HS-5 (cell line): ENCODE measurements around the gene PTPN20.

Source experiments
- DNase-seq: peaks from one replicate; pipeline ENCODE4 v3.0.0-alpha.2; 2012; ENCODE audit warnings: low read depth

PTPN20 gene

GRCh38 chr10:47049056-47049851, 138.0 kb downstream of the PTPN20 start:
- no peak for DNase-seq

GRCh38 chr10:47049906-47050305, 138.7 kb downstream of the PTPN20 start:
- no peak for DNase-seq

- no peak for DNase-seq
Observed at GRCh38 chr10:47050618-47051455, 139.6 kb downstream of the PTPN20 start.

GRCh38 chr10:47051741-47052238, 140.6 kb downstream of the PTPN20 start:
- no peak for DNase-seq
